GM19324 (cell line): Measurements from ENCODE around the gene RIPPLY1.
"Not testable (repeated sequence)": the region's sequence is repeated elsewhere in the genome, so short reads cannot be mapped to it uniquely, and the experiment has no call there.

Source experiments
- ATAC-seq: cut with Tn5 transposase; IDR thresholded peaks from one replicate; pipeline ENCODE4 v1.9.1; 2021; ENCODE audit warnings: mild to moderate bottlenecking, moderate library complexity; ENCODE audit not compliant: unreplicated experiment, low FRiP score

Gene RIPPLY1

GRCh38 chrX:106917830-106918500, 14.8 kb upstream of the RIPPLY1 start:
- no peak for ATAC-seq

DNA sequence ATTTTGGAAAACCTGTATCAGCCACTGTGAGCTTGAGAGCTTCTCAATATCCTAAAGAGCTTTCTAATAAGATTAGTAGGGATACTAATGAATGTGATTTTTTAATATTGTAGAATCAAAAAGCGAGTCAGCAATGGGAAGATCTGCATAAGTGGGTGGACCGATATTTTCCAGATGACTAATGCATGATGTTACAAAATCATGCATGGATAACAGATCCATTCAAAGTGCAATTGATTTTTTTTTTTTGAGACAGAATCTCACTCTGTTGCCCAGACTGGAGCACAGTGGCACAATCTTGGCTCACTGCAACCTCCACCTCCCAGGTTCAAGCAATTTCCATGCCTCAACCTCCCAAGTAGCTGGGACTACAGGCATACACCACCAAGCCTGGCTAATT, 9.7 kb upstream of the RIPPLY1 start:
- no peak for ATAC-seq

DNA sequence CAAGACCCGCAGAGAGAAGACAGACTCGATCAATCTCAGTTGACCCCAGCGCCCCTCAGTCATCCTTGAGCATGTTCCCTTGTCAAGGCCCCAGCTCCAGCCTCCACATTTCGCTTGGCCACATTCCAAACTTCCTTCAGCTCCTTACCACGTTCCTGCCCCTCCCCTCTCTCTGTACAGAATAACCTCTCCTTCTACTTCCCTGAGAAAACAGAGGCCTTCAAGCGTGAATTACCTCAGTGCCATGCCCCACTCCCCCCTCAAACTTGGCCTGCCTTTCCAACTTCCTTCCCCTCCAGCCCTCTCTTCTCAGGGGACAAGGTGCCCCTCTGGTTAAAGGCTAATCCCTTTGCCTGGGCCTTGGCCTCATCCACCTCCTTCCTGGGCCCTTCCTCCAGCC, 3.2 kb upstream of the RIPPLY1 start:
- ATAC-seq, result no peak

- ATAC-seq, result no peak
Observed at GRCh38 chrX:106905064-106905708, 2.0 kb upstream of the RIPPLY1 start.

GRCh38 chrX:106903856-106904528, 851 bp upstream of the RIPPLY1 start:
- ATAC-seq, result no peak

DNA sequence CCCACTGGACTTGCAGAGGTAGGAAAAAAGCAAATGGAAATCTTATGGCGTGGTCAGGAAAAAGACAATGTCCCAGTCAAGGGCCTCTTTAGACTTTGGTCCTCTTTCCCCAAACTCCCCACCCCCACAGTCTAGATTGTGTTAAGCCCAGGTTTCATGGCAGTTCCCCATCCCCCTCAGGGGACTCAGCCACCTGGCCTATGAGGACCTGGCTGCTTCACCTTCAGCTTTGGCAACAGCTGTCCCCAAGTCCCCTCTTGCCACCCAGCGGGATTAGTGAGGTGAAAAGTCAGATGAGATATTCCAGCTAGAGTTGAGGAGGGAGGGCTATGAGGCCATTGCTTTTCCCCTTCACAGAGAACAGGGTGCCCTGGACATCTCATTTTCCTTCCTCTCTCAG, 457 bp downstream of the RIPPLY1 start:
- no peak for ATAC-seq

DNA sequence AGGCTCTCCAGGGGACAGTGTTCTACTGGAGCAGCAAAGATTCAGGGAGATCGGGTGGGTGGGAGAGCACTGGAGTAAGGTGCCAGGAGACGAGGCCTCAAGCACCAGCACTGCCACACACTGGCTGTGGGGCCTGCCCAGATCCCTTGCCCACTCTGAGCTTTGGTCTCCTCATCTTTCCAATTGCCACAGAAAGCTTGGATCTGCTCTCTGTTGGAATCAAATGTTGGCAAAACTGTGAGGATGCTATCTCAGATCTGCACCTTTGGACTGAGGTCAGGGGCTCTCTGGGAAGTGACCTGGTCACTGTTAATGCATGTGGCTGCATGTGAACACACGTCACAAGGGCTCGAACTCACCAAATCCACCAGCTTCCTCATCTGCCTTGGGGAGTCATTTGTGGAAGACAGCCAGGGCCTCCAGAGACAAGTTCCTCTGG, 1.3 kb downstream of the RIPPLY1 start:
- no peak for ATAC-seq

- no peak for ATAC-seq
Observed at GRCh38 chrX:106901341-106901740, 1.8 kb downstream of the RIPPLY1 start.

- ATAC-seq, result no peak
Observed at GRCh38 chrX:106899841-106900240, 3.3 kb downstream of the RIPPLY1 start.

DNA sequence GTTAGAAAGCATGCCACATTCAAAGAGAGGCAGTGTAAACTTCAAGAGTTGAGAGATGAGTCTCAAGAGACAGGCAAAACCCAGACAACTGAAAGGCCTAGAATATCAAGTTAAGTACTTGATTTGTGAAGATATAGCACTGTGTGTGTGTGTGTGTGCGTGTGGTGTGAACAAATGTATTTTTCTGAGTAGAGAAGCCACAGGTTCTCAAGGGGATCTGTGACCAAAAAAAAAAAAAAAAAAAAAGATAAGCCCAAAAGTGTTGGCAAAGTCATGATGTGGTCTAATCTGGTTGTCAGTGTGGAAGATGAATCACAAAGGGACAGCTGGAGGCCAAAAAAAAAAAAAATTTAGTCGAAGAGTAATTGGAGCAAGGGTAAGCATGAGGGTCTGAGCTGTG, 3.9 kb downstream of the RIPPLY1 start:
- no peak for ATAC-seq

- ATAC-seq, result no peak
Observed at GRCh38 chrX:106898462-106898861, 4.7 kb downstream of the RIPPLY1 start.

DNA sequence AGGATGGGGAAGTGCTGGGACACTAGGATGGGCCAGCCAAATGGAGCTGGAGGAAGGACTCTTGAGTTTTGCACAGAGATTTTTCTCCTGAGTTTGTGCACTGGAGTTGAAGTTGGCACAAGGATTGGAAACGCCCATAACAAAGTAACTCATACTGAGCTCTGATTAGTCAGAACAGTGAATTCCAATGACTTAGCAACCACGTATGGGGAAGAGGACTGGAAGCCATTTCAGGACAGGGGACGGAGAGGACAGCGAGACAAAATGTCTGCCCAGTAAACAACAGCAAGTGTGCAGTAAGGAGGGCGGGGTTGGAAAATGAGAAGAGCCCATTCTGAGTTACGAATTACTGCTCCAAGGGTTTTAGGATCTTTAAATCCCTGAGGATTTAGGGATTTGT, 5.9 kb downstream of the RIPPLY1 start:
- no peak for ATAC-seq

DNA sequence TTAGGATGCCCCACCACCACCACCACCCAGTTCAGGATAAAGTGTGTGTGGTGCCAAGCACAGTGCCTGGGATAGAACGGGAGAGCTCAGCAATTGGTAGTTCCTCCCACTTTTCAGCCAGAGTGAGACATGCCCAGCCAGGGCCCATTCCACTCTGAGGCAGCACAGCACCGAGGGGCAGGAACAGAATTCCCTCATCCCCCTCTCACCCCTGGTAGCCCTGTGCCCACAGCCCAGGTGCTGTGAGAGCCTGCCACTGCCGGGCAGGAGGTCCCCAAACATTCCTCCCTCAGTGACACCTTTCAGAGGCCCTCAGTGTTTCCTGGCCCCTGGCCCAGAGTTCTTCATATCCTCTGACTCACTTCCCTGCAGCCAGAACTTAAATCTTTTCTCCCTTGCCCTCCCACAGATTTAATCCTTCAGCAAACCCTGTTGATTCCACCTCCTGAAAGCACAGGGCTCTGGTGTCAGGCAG, 8.1 kb downstream of the RIPPLY1 start:
- no peak for ATAC-seq

- ATAC-seq, result peak; percentile 63
Observed at GRCh38 chrX:106894392-106894909, 8.7 kb downstream of the RIPPLY1 start.

- no peak for ATAC-seq
Observed at GRCh38 chrX:106891762-106892460, 11.2 kb downstream of the RIPPLY1 start.

GRCh38 chrX:106889468-106889867, 13.7 kb downstream of the RIPPLY1 start:
- ATAC-seq, result no peak

GRCh38 chrX:106875151-106875550, 28.0 kb downstream of the RIPPLY1 start:
- ATAC-seq, result no peak

DNA sequence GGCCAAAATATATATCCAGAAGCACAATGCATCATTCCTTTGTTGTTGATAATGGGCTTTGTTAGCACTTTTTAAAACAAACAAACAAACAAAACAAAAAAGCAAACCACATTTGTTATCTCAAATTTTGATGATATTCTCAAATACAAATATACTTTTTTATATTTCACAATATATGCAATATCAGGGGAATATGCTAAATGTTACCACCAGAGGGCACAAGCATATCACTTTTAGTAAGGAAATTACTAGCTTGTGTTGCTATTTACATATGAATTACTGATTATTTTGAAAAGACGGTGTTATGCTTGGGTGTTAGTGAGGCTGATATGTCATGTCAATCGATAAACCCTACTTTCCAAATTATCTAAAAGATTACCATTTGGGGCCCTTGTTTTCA, 29.1 kb downstream of the RIPPLY1 start:
- ATAC-seq, result no peak

DNA sequence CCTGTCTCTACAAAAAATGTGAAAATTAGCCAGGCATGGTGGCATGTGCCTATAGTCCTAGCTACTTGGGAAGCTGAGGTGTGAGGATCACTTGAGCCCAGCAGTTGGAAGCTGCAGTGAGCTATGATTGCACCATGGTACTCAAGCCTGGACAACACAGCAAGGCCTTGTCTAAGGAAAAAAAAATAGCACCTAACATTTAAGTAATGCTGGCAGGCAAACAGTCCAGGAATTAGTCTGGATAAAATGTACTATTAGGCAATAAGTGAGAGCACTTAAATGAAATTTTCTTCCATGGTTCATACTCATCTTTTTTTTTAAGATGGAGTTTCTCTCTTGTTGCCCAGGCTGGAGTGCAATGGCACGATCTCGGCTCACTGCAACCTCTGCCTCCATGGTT, 30.3 kb downstream of the RIPPLY1 start:
- ATAC-seq, result not testable (repeated sequence)

DNA sequence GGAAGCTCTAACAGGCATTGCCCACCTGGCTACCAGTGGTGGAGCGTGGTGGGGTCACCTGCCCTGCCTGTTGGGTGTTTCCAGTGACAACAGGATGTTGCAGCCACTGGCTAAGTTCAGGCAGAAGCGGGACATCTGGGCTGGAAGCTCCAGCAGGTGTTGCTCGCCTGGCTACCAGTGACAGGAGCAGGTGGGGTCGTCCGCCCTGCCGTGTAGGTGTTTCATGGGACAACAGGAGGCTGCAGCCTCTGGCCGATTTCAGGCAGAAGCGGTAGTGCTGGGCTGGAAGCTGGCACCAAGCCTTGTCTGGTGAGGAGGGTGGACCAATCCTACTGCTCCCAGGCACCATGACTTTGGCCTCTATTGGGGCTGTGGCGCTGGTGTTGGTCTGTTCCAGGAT, 39.4 kb downstream of the RIPPLY1 start:
- no peak for ATAC-seq
